M059J (cell line): ENCODE measurements around the gene HES1. TPM values are rescaled to one million over a fixed set of nuclear protein-coding genes. Genes with fewer than 3 reads are reported as not detected.
"Not testable (repeated sequence)": the region's sequence is repeated elsewhere in the genome, so short reads cannot be mapped to it uniquely, and the experiment has no call there.

Experiments
- DNase-seq: peaks from one replicate; pipeline ENCODE4 v3.0.0-alpha.2; 2012; ENCODE audit warnings: low read depth
- total RNA-seq: library from RNA; depleted of rRNA; stranded (reverse); fragments of >200 nt; shearing (Covaris generic); gene quantifications from 2 replicates; pipeline ENCODE4 v1.2.3, GENCODE V29; 2014

The HES1 gene
- total RNA-seq, 1 experiment from 2014 or later = 24.7 TPM

GRCh38 chr3:194141415-194142155 is 5.6 kb downstream of the HES1 start:
- DNase-seq = peak; percentile 98

- peak; percentile 79 for DNase-seq
Measured at GRCh38 chr3:194142156-194142910, 6.4 kb downstream of the HES1 start.

GRCh38 chr3:194145702-194146101 is 9.8 kb downstream of the HES1 start:
- DNase-seq = no peak

- no peak for DNase-seq
Measured at GRCh38 chr3:194147679-194148078, 11.7 kb downstream of the HES1 start.

- peak; percentile 76 for DNase-seq
Measured at GRCh38 chr3:194148383-194148782, 12.4 kb downstream of the HES1 start.

- peak; percentile 28 for DNase-seq
Measured at GRCh38 chr3:194150252-194150934, 14.4 kb downstream of the HES1 start.

- DNase-seq = not testable (repeated sequence)
Measured at GRCh38 chr3:194150935-194151302, 15.0 kb downstream of the HES1 start.

GRCh38 chr3:194154346-194154745 is 18.4 kb downstream of the HES1 start:
- no peak for DNase-seq

- DNase-seq = no peak
Measured at GRCh38 chr3:194156095-194156494, 20.1 kb downstream of the HES1 start.

- DNase-seq = peak; percentile 43
Measured at GRCh38 chr3:194158942-194159439, 23.0 kb downstream of the HES1 start.

- no peak for DNase-seq
Measured at GRCh38 chr3:194160158-194160557, 24.2 kb downstream of the HES1 start.

- no peak for DNase-seq
Measured at GRCh38 chr3:194161131-194162045, 25.4 kb downstream of the HES1 start.

GRCh38 chr3:194162070-194162678 is 26.2 kb downstream of the HES1 start:
- no peak for DNase-seq

- DNase-seq = no peak
Measured at GRCh38 chr3:194162817-194163584, 27.1 kb downstream of the HES1 start.

- no peak for DNase-seq
Measured at GRCh38 chr3:194163697-194164096, 27.7 kb downstream of the HES1 start.

GRCh38 chr3:194164861-194165260 is 28.9 kb downstream of the HES1 start:
- DNase-seq = no peak

GRCh38 chr3:194165271-194166018 is 29.5 kb downstream of the HES1 start:
- DNase-seq = no peak

- no peak for DNase-seq
Measured at GRCh38 chr3:194166682-194167479, 30.9 kb downstream of the HES1 start.
